Heart right ventricle (tissue), 16 donors: ENCODE data around the gene CDH8. TPM values are rescaled to one million over a fixed set of nuclear protein-coding genes. Genes with fewer than 3 reads are reported as not detected.

Source experiments
- ATAC-seq, 8 donors: fragments of 200-7000 bp; cut with Tn5 transposase; one replicate each; pipeline ENCODE4 v1.9.1; 2020; ENCODE audit warnings: mild to moderate bottlenecking in 8 of 8, moderate library complexity in 8 of 8, moderate number of reproducible peaks in 1 of 8
- DNase-seq, 2 donors: peaks; one replicate each; pipeline ENCODE4 v3.0.0-alpha.2; 2020
- H3K27ac ChIP-seq, 10 donors: fragments of 200-600 bp; sonication (generic) in 2 of 10; one replicate each; pipeline versions ENCODE4 v1.5.0 to v1.8.0; 2020 to 2022; ENCODE audit warnings: mild to moderate bottlenecking in 3 of 10
- H3K27me3 ChIP-seq, 7 donors: fragments of 200-600 bp; one replicate each; pipeline ENCODE4 v1.8.0; 2021 to 2022; ENCODE audit warnings: mild to moderate bottlenecking in 2 of 7
- H3K36me3 ChIP-seq, 9 donors: fragments of 200-600 bp; sonication (generic) in 1 of 9; one replicate each; pipeline versions ENCODE4 v1.5.0 to v1.8.0; 2020 to 2022; ENCODE audit warnings: mild to moderate bottlenecking in 2 of 9
- H3K4me1 ChIP-seq, 9 donors: fragments of 200-600 bp; sonication (generic) in 1 of 9; one replicate each; pipeline versions ENCODE4 v1.5.0 to v1.8.0; 2020 to 2022; ENCODE audit warnings: mild to moderate bottlenecking in 4 of 9
- H3K4me3 ChIP-seq, 10 donors: fragments of 200-600 bp; sonication (generic) in 2 of 10; one replicate each; pipeline versions ENCODE4 v1.5.0 to v1.8.0; 2020 to 2022; ENCODE audit warnings: mild to moderate bottlenecking in 7 of 10, moderate library complexity in 2 of 10
- H3K9me3 ChIP-seq, 11 donors: fragments of 200-600 bp in 10 of 11; sonication (generic) in 2 of 11; one replicate each; pipeline versions ENCODE4 v1.5.0 to v1.8.0; 2013 to 2022; ENCODE audit warnings: mild to moderate bottlenecking in 2 of 11, control low read depth in 1 of 11, moderate library complexity in 1 of 11
- CTCF ChIP-seq, 9 donors: fragments of 200-600 bp; sonication (generic) in 2 of 9; IDR thresholded peaks; one replicate each; pipeline versions ENCODE4 v1.5.0 to v1.8.0; 2021 to 2022; ENCODE audit warnings: antibody characterized with exemption in 9 of 9, mild to moderate bottlenecking in 5 of 9, moderate library complexity in 1 of 9
- WGBS, 2 donors: extraction: QIAGEN DNeasy Blood & Tissue Kit; methylation state at CpG; one replicate each; pipeline ENCODE4 v1.1.7; 2013; ENCODE audit warnings: inconsistent platforms in 1 of 2; 5-methylcytosine and 5-hydroxymethylcytosine counted together
- intact Hi-C, 10 donors: fragments of 100-400 bp; cut with DNase I; formaldehyde crosslinking; loops; one replicate each; pipeline versions ENCODE4 v1.11.1 to v1.14.2; 2022
- polyA plus RNA-seq, 2 donors: library from polyadenylated mRNA; stranded (reverse); fragments of 200-250 nt; gene quantifications; one replicate each; pipeline ENCODE4 v1.2.3, GENCODE V29; 2013
- total RNA-seq, 10 donors: library from RNA; stranded (reverse); fragmentation: NEBNext Ultra II Directional in 3 of 10; extraction: Animal tissue kit (Norgen Biotek cat#: 25700) in 3 of 10; gene quantifications; one replicate each; pipeline versions ENCODE4 v1.2.1 to v1.2.4, GENCODE V29; 2021 to 2023
- donor health status: Arrhythmogenic right ventricular cardiomyopathy.
- donor health status: ischemic (EF 13 %, LVEDD 7.1; RV severe dilation, severe dysfunction).
- donor health status: healthy with polysubstance abuse.
- donor health status: DM: no; HTN: yes; CAD: no.
- donor health status: DM: no; HTN: no; CAD: no.
- donor health status: ischemic (EF 25% LVEDD 6.9; RV normal size, moderate dysfunction).
- donor health status: ischemic (EF 25% LVEDD 5.7; RV mildly dilated, moderate dysfunction).
- donor health status: healthy.
- donor health status: DM: yes; HTN: yes; CAD: no.
- donor health status: Ischemic cardiomyopathy.
- donor health status: ischemic (EF 35%, LVEDD 5.7; RV mildly dilated, moderate dysfunction).
- donor health status: nonischemic (EF 11% LVEDD 7.7; RV severe dilation, severe dysfunction).
- donor health status: DM: yes; HTN: yes; CAD: no.
- donor health status: PGD.
- donor health status: ischemic (EF 29% LVEDD 5.4; RV normal size, mild dysfunction).
- donor health status: nonischemic (EF 23%, LVEDD 6.1; RV moderate dilation, normal function).

The CDH8 gene
- total and polyA plus RNA-seq, 12 donors: 0.19 to 2.0 (median 0.53) TPM; not detected in 5

- no peak overlapping the region for H3K4me3 ChIP-seq
- no peak for DNase-seq
- intact Hi-C loops: no loop called here
- no peaks in the 10 kb centered on the region for H3K36me3 ChIP-seq
- no peaks in the 10 kb centered on the region for H3K4me1 ChIP-seq
- 85 to 88% methylated on average over 1 of the region's 1 CpG for WGBS, 2 donors
- ATAC-seq: no peak
- H3K27me3 ChIP-seq: no peaks in the 10 kb centered on the region
- TF ChIP-seq CTCF (IDR thresholded peaks at IDR 0.05): no peak
- peaks cover 0 to 3% (median 0%) of the 10 kb centered on the region in 11 donors for H3K9me3 ChIP-seq
- H3K27ac ChIP-seq: no peak overlapping the region
Measured at GRCh38 chr16:62068747-62069146, 32.5 kb upstream of the CDH8 start.

GRCh38 chr16:62067981-62068380 is 31.7 kb upstream of the CDH8 start:
- Histone ChIP-seq H3K9me3 (peaks cover 0 to 3% (median 0%) of the 10 kb centered on the region in 11 donors), H3K4me1 (no peaks in the 10 kb centered on the region), H3K36me3 (no peaks in the 10 kb centered on the region), H3K27me3 (no peaks in the 10 kb centered on the region), H3K27ac (no peak overlapping the region), H3K4me3 (no peak overlapping the region)
- intact Hi-C loops: no loop called here
- no peak for TF ChIP-seq CTCF (IDR thresholded peaks at IDR 0.05)
- WGBS, 2 donors: 50 to 59% methylated on average over 1 of the region's 1 CpG
- DNase-seq: no peak
- no peak for ATAC-seq

- Histone ChIP-seq H3K36me3 (no peaks in the 10 kb centered on the region), H3K27ac (no peak overlapping the region), H3K27me3 (no peaks in the 10 kb centered on the region), H3K9me3 (peaks cover 0 to 3% (median 0%) of the 10 kb centered on the region in 11 donors), H3K4me3 (no peak overlapping the region), H3K4me1 (no peaks in the 10 kb centered on the region)
- whole genome bisulfite sequencing, 2 donors: 69 to 79% methylated on average over 1 of the region's 1 CpG
- ATAC-seq (no peak), DNase-seq (no peak)
- intact Hi-C loops: no loop called here
- TF ChIP-seq CTCF (IDR thresholded peaks at IDR 0.05): no peak
Measured at GRCh38 chr16:62067182-62067581, 30.9 kb upstream of the CDH8 start.

- no peaks in the 10 kb centered on the region for H3K36me3 ChIP-seq
- intact Hi-C loops: no loop called here
- WGBS, 2 donors: 62 to 72% methylated on average over 5 of the region's 5 CpGs
- H3K4me3 ChIP-seq: no peak overlapping the region
- DNase-seq (no peak), ATAC-seq (no peak)
- no peaks in the 10 kb centered on the region for H3K4me1 ChIP-seq
- no peak overlapping the region for H3K27ac ChIP-seq
- no peaks in the 10 kb centered on the region for H3K27me3 ChIP-seq
- TF ChIP-seq CTCF (IDR thresholded peaks at IDR 0.05): no peak
- peaks cover 0 to 3% (median 0%) of the 10 kb centered on the region in 11 donors for H3K9me3 ChIP-seq
Measured at GRCh38 chr16:62066747-62067146, 30.5 kb upstream of the CDH8 start.
